Panc1 (cell line): ENCODE measurements around the gene FAM98A.

ENCODE experiments used
- POLR2AphosphoS5 ChIP-seq: IDR thresholded peaks from 2 replicates; pipeline ENCODE4 v1.6.1; 2012; ENCODE audit warnings: mild to moderate bottlenecking, low read depth, low read length, moderate library complexity
- TCF7L2 ChIP-seq: IDR thresholded peaks from 2 replicates; pipeline ENCODE4 v1.6.1; 2011; ENCODE audit warnings: mild to moderate bottlenecking, low read depth, low read length, inconsistent platforms
- TF ChIP-seq, protein P1 (sequence below): fragments of 450-650 bp; IDR thresholded peaks from 2 replicates; pipeline ENCODE4 v1.5.1; 2017; ENCODE audit warnings: mild to moderate bottlenecking
- TF ChIP-seq, protein P2 (sequence below), 2 experiments: IDR thresholded peaks; 2 replicates each; pipeline ENCODE4 v1.6.1; 2011 to 2012; ENCODE audit warnings: low read depth in 2 of 2, control low read depth in 1 of 2, low read length in 1 of 2, mild to moderate bottlenecking in 1 of 2, moderate library complexity in 1 of 2; ENCODE audit not compliant: insufficient read depth in 1 of 2

- TF ChIP-seq, protein P1, sequence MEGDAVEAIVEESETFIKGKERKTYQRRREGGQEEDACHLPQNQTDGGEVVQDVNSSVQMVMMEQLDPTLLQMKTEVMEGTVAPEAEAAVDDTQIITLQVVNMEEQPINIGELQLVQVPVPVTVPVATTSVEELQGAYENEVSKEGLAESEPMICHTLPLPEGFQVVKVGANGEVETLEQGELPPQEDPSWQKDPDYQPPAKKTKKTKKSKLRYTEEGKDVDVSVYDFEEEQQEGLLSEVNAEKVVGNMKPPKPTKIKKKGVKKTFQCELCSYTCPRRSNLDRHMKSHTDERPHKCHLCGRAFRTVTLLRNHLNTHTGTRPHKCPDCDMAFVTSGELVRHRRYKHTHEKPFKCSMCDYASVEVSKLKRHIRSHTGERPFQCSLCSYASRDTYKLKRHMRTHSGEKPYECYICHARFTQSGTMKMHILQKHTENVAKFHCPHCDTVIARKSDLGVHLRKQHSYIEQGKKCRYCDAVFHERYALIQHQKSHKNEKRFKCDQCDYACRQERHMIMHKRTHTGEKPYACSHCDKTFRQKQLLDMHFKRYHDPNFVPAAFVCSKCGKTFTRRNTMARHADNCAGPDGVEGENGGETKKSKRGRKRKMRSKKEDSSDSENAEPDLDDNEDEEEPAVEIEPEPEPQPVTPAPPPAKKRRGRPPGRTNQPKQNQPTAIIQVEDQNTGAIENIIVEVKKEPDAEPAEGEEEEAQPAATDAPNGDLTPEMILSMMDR, result no peak
- no peak for TF ChIP-seq POLR2AphosphoS5
- TF ChIP-seq, protein P2, sequence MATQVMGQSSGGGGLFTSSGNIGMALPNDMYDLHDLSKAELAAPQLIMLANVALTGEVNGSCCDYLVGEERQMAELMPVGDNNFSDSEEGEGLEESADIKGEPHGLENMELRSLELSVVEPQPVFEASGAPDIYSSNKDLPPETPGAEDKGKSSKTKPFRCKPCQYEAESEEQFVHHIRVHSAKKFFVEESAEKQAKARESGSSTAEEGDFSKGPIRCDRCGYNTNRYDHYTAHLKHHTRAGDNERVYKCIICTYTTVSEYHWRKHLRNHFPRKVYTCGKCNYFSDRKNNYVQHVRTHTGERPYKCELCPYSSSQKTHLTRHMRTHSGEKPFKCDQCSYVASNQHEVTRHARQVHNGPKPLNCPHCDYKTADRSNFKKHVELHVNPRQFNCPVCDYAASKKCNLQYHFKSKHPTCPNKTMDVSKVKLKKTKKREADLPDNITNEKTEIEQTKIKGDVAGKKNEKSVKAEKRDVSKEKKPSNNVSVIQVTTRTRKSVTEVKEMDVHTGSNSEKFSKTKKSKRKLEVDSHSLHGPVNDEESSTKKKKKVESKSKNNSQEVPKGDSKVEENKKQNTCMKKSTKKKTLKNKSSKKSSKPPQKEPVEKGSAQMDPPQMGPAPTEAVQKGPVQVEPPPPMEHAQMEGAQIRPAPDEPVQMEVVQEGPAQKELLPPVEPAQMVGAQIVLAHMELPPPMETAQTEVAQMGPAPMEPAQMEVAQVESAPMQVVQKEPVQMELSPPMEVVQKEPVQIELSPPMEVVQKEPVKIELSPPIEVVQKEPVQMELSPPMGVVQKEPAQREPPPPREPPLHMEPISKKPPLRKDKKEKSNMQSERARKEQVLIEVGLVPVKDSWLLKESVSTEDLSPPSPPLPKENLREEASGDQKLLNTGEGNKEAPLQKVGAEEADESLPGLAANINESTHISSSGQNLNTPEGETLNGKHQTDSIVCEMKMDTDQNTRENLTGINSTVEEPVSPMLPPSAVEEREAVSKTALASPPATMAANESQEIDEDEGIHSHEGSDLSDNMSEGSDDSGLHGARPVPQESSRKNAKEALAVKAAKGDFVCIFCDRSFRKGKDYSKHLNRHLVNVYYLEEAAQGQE (IDR thresholded peaks at IDR 0.05; ENCODE audit: insufficient read depth in 1 of 2, low read depth in 2 of 2, low read length in 1 of 2), result no peak
- TF ChIP-seq TCF7L2, result no peak
Measured at GRCh38 chr2:33645861-33646260, 46.8 kb upstream of the FAM98A start.
